GM12891 (cell line): ENCODE measurements around the gene HERC2.

Experiments
- PAX5 ChIP-seq: IDR thresholded peaks from 2 replicates; pipeline ENCODE4 v1.6.1; 2011; ENCODE audit warnings: low read length, moderate library complexity, mild to moderate bottlenecking; ENCODE audit not compliant: insufficient read depth, severe bottlenecking
- POLR2A ChIP-seq: IDR thresholded peaks from 2 replicates; pipeline ENCODE4 v1.6.1; 2011; ENCODE audit warnings: low read depth, low read length, control low read depth
- POLR2AphosphoS5 ChIP-seq: IDR thresholded peaks from 2 replicates; pipeline ENCODE4 v1.6.1; 2011; ENCODE audit warnings: low read depth, low read length, control low read depth

DNA sequence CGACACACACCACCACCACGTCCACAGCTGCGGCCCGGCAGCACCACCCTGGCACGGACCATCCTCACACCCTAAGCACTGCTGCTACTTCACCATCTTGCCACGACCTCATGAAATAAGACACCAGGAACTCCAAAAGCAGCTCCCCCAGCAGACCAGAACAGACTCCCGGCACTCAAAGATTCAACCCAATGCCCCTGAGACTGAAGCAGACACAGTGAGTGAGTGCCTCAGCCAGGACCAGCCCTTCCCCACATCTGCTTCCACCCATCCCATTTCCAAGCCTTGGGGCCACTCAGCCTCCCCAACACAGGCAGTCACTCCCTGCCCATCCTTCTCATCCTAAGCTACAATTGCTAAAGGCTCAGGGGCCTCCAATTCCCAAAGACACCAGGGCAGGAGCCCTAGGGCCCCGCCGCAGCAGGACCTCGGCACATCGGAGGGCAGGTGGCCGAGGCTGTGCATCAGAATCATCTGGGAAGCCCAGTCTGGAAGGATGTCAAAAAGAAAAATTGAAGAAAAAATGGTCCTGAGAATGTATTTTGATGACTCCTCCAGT lies 204.5 kb downstream of the HERC2 start:
- TF ChIP-seq POLR2AphosphoS5: no peak
- TF ChIP-seq POLR2A: no peak
- no peak for TF ChIP-seq PAX5
